IPS-NIHi11 (cell line): ENCODE results near the gene BZW2.

Source experiments
- DNase-seq: peaks from one replicate; pipeline ENCODE4 v3.0.0; 2012; ENCODE audit warnings: mixed read lengths, low spot score

BZW2 gene

DNA sequence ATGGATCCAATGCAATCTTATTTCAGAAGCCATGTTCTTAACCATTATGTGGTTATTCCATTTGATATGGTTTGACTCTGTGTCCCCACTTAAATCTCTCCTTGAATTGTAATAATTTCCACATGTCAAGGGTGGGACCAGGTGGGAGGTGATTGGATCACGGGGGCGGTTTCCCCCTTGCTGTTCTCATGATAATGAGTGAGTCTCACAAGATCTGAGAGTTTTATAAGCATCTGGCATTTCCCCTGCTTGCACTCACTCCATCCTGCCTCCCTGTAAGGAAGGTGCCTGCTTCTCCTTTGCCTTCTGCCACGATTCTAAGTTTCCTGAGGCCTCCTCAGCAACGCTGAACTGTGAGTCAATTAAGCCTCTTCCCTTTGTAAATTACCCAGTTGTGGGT is 75.6 kb downstream of the BZW2 start:
- DNase-seq = no peak

GRCh38 chr7:16724344-16724743 is 78.4 kb downstream of the BZW2 start:
- no peak for DNase-seq

GRCh38 chr7:16726189-16726588 is 80.2 kb downstream of the BZW2 start:
- no peak for DNase-seq

DNA sequence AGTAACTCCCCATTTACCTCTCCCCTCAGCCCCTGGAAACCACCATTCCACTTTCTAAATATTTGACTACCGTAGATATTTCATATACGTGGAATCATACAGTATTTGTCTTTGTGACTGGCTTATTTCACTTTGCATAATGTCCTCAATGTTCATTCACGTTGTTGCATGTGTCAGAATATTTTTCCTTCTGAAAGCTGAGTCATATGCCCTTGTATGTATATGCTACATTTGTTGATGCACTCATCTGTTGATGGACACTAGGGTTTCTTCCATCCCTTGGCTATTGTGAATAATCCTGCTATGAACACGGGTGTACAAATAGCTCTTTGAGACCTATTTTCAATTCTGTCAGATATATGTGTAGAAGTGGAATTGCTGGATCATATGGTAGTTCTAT is 81.8 kb downstream of the BZW2 start:
- DNase-seq = no peak

GRCh38 chr7:16728811-16729210 is 82.8 kb downstream of the BZW2 start:
- no peak for DNase-seq

DNA sequence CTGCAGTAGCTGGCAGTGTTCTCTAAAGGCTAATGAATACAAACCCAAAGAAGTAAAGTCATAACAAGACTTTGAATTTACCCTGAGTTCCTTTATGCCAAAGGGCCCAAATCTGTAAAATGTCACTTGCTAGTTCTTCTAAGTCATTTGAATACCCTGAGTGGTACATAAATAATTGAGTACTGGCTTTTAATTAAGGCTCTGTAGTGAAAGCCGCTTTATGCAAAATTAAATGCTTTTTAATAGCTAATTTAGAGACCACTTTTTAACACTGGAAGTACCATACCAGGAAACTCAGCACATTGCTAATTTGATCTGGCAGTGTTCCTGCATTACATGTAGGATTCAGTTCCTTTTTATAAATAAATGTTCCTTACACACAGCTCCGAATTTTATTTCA is 83.6 kb downstream of the BZW2 start:
- DNase-seq = no peak

DNA sequence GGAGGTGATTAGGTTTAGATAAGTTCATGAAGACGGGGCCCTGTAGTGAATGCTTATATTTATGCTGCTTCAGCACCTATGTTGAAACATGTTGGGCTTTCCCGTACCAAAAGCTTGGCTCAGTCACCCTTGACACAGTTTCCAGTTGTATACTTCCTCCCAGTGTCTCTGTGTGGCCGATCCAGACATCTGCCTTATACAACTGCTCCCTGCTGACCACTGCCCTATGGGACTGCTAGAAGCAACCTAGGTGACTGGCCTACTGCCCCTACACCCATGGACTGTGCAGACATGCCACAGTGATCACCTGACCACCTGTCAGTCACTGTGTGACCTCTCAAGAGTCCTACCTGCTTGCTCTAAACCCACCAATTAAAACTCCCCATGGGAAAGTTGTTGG is 85.0 kb downstream of the BZW2 start:
- DNase-seq = no peak

- no peak for DNase-seq
Measured at GRCh38 chr7:16732828-16733227, 86.8 kb downstream of the BZW2 start.

GRCh38 chr7:16734148-16734726 is 88.3 kb downstream of the BZW2 start:
- no peak for DNase-seq

GRCh38 chr7:16735020-16735419 is 89.0 kb downstream of the BZW2 start:
- DNase-seq = no peak

DNA sequence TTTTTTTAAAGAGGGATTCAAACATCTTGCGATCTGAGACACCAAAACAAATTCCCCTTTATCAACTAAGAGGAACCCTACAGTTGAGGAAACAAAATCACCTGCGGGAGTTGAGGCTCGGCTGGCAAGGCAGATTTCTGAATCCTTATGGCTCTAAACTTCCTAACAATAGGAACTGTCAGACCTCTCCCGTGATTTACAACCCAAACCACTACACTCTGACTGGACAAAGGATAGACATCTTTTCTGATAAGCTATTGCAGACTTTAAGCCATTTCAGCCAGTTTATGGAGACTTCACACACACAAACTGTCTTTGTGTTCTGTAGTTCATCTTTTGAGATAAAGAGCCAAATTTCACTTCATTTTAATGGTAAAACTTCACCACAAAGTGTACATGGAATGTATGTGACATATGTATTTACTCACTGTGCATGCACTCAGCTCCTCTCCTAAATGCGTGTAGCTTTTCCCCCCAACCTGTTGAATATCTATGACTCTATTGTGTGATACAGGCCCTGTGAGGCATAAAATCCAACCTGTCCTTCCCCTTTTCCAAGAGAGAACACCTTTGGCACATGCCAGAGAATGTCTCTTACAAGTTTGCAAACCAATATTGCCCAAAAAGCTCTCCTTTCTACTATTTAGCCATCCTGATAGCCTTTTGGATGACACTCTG is 92.2 kb downstream of the BZW2 start:
- DNase-seq = no peak

- DNase-seq = no peak
Measured at GRCh38 chr7:16739863-16740622, 94.1 kb downstream of the BZW2 start.

- DNase-seq = no peak
Measured at GRCh38 chr7:16740623-16740953, 94.6 kb downstream of the BZW2 start.

GRCh38 chr7:16740996-16741395 is 95.0 kb downstream of the BZW2 start:
- no peak for DNase-seq

DNA sequence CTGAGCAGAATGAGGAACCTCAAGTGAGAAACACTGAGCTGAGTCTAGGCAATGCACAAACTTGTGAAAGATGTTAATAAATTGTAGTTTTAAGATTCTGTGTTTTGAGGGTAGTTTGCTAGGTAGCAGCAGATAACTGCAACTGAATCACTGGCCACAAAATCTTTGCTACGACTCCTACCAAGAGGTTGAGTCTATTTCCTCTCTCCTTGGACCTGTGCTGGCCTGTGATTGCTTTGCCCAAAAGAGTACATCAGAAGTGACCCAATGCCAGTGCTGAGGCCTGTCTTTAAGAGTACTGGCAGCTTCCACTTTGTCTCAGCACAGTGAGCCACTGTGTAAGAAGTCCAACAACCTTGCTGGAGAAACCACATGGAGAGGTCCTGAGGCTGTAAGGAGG is 95.7 kb downstream of the BZW2 start:
- DNase-seq = no peak

- no peak for DNase-seq
Measured at GRCh38 chr7:16742547-16742946, 96.6 kb downstream of the BZW2 start.

DNA sequence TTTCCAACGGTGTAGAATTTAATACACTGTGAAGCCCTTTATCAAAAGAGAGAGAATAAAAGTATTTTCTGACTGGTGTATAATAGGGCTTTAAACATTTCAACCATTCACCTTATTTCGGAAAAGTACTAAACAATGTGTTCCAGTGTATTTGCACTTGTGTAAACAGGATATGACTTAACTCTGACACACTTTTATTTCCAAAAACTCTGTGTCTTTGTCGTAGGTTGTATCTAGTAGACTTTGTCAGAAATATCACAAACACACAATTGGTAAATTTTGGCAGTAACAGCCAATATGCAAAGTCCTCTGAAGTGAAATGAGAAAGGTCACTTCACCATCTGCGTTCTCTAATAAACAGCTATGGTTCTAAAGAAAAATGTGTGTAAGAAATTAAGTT is 97.3 kb downstream of the BZW2 start:
- no peak for DNase-seq

GRCh38 chr7:16744518-16745250 is 98.7 kb downstream of the BZW2 start:
- no peak for DNase-seq

GRCh38 chr7:16745645-16746044 is 99.7 kb downstream of the BZW2 start:
- no peak for DNase-seq

DNA sequence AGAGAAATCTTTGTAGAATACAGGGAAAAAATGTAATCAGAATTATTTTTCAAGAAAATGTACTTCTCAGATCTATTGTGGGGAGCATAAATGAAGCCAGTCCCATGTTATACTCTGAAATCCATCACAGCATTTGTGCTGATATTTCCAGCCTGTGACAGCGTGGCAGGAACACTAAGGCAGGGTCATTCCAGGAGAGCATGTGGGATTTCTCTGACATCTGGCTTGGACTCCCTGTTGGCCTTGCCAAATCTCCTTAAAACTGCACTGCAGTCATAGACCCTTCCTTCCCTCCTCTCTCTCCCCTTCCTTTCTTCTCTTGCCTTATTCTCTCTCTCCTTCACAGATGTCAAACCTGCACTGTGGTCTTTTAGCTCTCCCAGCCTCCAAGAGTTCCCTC is 101.1 kb downstream of the BZW2 start:
- DNase-seq = no peak

DNA sequence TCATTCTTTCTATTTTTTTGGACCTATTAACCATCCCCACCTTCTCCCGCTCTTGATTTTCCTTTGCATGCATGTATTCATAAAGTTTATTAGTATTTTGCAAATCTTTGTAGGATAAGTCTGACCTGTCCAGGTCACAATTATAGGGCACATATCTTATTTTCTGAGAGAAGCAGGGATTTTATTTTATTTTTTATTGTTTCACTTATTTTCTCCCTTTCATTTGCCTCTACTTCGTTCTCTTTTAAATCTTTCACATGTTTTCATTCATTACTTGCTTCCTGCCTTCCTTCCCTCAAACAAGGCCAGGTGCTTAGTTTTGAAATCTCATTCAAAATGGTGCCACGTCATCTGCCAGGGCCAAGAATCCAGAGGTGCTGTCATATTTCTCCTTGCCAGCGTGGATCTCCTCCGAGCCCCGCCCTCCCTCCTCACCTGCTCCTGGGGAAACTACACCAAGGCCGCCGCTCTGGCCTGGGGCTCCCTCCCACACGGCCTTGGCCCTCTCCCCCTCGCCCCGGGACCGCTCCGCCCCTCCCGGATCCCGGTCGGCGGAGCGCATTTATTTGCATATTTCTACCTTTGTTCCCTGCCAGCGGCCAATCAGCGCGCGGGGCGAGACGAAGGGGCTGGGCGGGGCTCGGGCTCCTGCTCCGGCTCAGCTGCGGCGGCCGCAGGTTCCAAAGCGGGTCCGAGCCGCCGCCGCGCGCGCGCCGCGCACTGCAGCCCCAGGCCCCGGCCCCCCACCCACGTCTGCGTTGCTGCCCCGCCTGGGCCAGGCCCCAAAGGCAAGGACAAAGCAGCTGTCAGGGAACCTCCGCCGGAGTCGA is 107.3 kb downstream of the BZW2 start, which contains the start of gene TSPAN13:
Gene TSPAN13, plus strand, starts transcription at position 654 of the 830 bp plus-strand sequence. CDS start 213 bp downstream, outside the sequence.
- DNase-seq = peak; percentile 95
